Trophoblast cell (in vitro differentiated cells and primary cell): Measurements from ENCODE around the gene FGD2.

Source experiments
- DNase-seq, 2 donors: peaks; one replicate each; pipeline ENCODE4 v3.0.0-alpha.2; 2016
- H2AFZ ChIP-seq: 2 replicates; pipeline ENCODE4 v1.6.1; 2013; ENCODE audit warnings: low read length, moderate library complexity, mild to moderate bottlenecking; ENCODE audit not compliant: insufficient read depth, poor library complexity
- H2AK5ac ChIP-seq: 2 replicates; pipeline ENCODE4 v1.6.1; 2013; ENCODE audit warnings: mild to moderate bottlenecking, low read length
- H2BK120ac ChIP-seq: 2 replicates; pipeline ENCODE4 v1.6.1; 2013; ENCODE audit warnings: low read length, mild to moderate bottlenecking, moderate library complexity; ENCODE audit not compliant: insufficient read depth, poor library complexity
- H2BK12ac ChIP-seq: 2 replicates; pipeline ENCODE4 v1.6.1; 2013; ENCODE audit warnings: mild to moderate bottlenecking, low read length, moderate library complexity
- H2BK5ac ChIP-seq: 2 replicates; pipeline ENCODE4 v1.6.1; 2013; ENCODE audit warnings: low read length, low read depth, moderate library complexity, mild to moderate bottlenecking; ENCODE audit not compliant: poor library complexity
- H3K14ac ChIP-seq: 2 replicates; pipeline ENCODE4 v1.6.1; 2013; ENCODE audit warnings: mild to moderate bottlenecking, low read length
- H3K18ac ChIP-seq: 2 replicates; pipeline ENCODE4 v1.6.1; 2013; ENCODE audit warnings: mild to moderate bottlenecking, low read length
- H3K23ac ChIP-seq: 2 replicates; pipeline ENCODE4 v1.6.1; 2013; ENCODE audit warnings: low read length
- H3K27ac ChIP-seq: 2 replicates; pipeline ENCODE4 v1.5.1; 2013; ENCODE audit warnings: low read depth, mild to moderate bottlenecking, inconsistent platforms, low read length, moderate library complexity
- H3K27me3 ChIP-seq: 2 replicates; pipeline ENCODE4 v1.6.1; 2013; ENCODE audit warnings: inconsistent platforms, mild to moderate bottlenecking, low read length, moderate library complexity; ENCODE audit not compliant: insufficient read depth
- H3K36me3 ChIP-seq, 2 experiments: 1 replicate in 1 of 2; 2 replicates in 1 of 2; pipeline ENCODE4 v1.6.1; 2013; ENCODE audit warnings: low read length in 2 of 2, mild to moderate bottlenecking in 2 of 2, moderate library complexity in 1 of 2; ENCODE audit not compliant: insufficient read depth in 2 of 2, control insufficient read depth in 1 of 2
- H3K4ac ChIP-seq: 2 replicates; pipeline ENCODE4 v1.6.1; 2013; ENCODE audit warnings: low read depth, mild to moderate bottlenecking, low read length, moderate library complexity
- H3K4me1 ChIP-seq, 2 experiments: 1 replicate in 1 of 2; 2 replicates in 1 of 2; pipeline ENCODE4 v1.6.1; 2013; ENCODE audit warnings: low read length in 2 of 2, mild to moderate bottlenecking in 2 of 2, moderate library complexity in 1 of 2; ENCODE audit not compliant: insufficient read depth in 2 of 2, control insufficient read depth in 1 of 2
- H3K4me2 ChIP-seq: 2 replicates; pipeline ENCODE4 v1.6.1; 2013; ENCODE audit warnings: inconsistent platforms, mild to moderate bottlenecking, low read length, moderate library complexity
- H3K4me3 ChIP-seq: 2 replicates; pipeline ENCODE4 v1.5.1; 2013; ENCODE audit warnings: mild to moderate bottlenecking, low read depth, low read length, inconsistent platforms
- H3K79me1 ChIP-seq: one replicate; pipeline ENCODE4 v1.6.1; 2013; ENCODE audit warnings: low read length
- H3K79me2 ChIP-seq: 2 replicates; pipeline ENCODE4 v1.6.1; 2013; ENCODE audit warnings: low read length, mild to moderate bottlenecking; ENCODE audit not compliant: control insufficient read depth, insufficient read depth, poor library complexity
- H3K9ac ChIP-seq: 2 replicates; pipeline ENCODE4 v1.6.1; 2013; ENCODE audit warnings: mild to moderate bottlenecking, low read length
- H3K9me3 ChIP-seq: 2 replicates; pipeline ENCODE4 v1.6.1; 2013; ENCODE audit warnings: low read depth, mild to moderate bottlenecking, control low read depth, inconsistent platforms, low read length; ENCODE audit not compliant: insufficient read depth
- H4K12ac ChIP-seq: 2 replicates; pipeline ENCODE4 v1.6.1; 2013; ENCODE audit warnings: low read depth, mild to moderate bottlenecking, low read length, moderate library complexity
- H4K8ac ChIP-seq: 2 replicates; pipeline ENCODE4 v1.6.1; 2013; ENCODE audit warnings: low read depth, mild to moderate bottlenecking, low read length, moderate library complexity
- H4K91ac ChIP-seq: one replicate; pipeline ENCODE4 v1.6.1; 2013; ENCODE audit warnings: low read depth, mild to moderate bottlenecking, low read length, moderate library complexity
- WGBS: extraction: QIAGEN DNeasy Blood & Tissue Kit; methylation state at CpG from one replicate; pipeline ENCODE4 v1.1.7; 2013; ENCODE audit warnings: missing lambda C conversion rate; ENCODE audit not compliant: insufficient read length, insufficient coverage; ENCODE audit errors: extremely low coverage; 5-methylcytosine and 5-hydroxymethylcytosine counted together

FGD2 gene

GRCh38 chr6:36975231-36976006 is 30.0 kb upstream of the FGD2 start:
- Histone ChIP-seq H3K9ac (no peak overlapping the region), H4K8ac (no peak overlapping the region), H2AFZ (no peak overlapping the region), H3K4me2 (no peak overlapping the region), H3K18ac (no peak overlapping the region), H2BK120ac (no peak overlapping the region), H3K36me3 (peaks cover 65 to 82% of the 10 kb centered on the region in 2 experiments), H3K9me3 (no peaks in the 10 kb centered on the region), H3K4me3 (no peak overlapping the region), H2BK5ac (no peak overlapping the region), H3K79me2 (no peaks in the 10 kb centered on the region), H3K23ac (no peak overlapping the region), H2AK5ac (no peak overlapping the region), H2BK12ac (no peak overlapping the region), H4K91ac (no peak overlapping the region), H3K27me3 (no peaks in the 10 kb centered on the region), H3K4me1 (peaks cover 5 to 11% of the 10 kb centered on the region in 2 experiments), H3K79me1 (no peaks in the 10 kb centered on the region), H3K14ac (no peak overlapping the region), H3K27ac (no peak overlapping the region), H4K12ac (no peak overlapping the region), H3K4ac (no peak overlapping the region)
- WGBS = no CpG with 5 or more reads among the region's 7 CpGs
- no peak for DNase-seq

GRCh38 chr6:36976007-36976264 is 29.5 kb upstream of the FGD2 start:
- H3K4me3 ChIP-seq = no peak overlapping the region
- no peak overlapping the region for H4K8ac ChIP-seq
- no peak overlapping the region for H2AK5ac ChIP-seq
- no peaks in the 10 kb centered on the region for H3K27me3 ChIP-seq
- peaks cover 5 to 11% of the 10 kb centered on the region in 2 experiments for H3K4me1 ChIP-seq
- H3K18ac ChIP-seq = no peak overlapping the region
- no peak overlapping the region for H2BK5ac ChIP-seq
- H3K27ac ChIP-seq = no peak overlapping the region
- WGBS = no CpG with 5 or more reads among the region's 4 CpGs
- H3K14ac ChIP-seq = no peak overlapping the region
- no peak overlapping the region for H4K12ac ChIP-seq
- H3K4ac ChIP-seq = no peak overlapping the region
- no peak overlapping the region for H2AFZ ChIP-seq
- no peak overlapping the region for H3K9ac ChIP-seq
- no peaks in the 10 kb centered on the region for H3K79me1 ChIP-seq
- H3K36me3 ChIP-seq = peaks cover 60 to 77% of the 10 kb centered on the region in 2 experiments
- H3K79me2 ChIP-seq = no peaks in the 10 kb centered on the region
- no peak overlapping the region for H3K23ac ChIP-seq
- no peak for DNase-seq
- no peaks in the 10 kb centered on the region for H3K9me3 ChIP-seq
- no peak overlapping the region for H4K91ac ChIP-seq
- no peak overlapping the region for H2BK12ac ChIP-seq
- H2BK120ac ChIP-seq = no peak overlapping the region
- no peak overlapping the region for H3K4me2 ChIP-seq

- Histone ChIP-seq H3K27me3 (no peaks in the 10 kb centered on the region), H2BK5ac (no peak overlapping the region), H2AFZ (no peak overlapping the region), H2BK12ac (no peak overlapping the region), H3K79me1 (no peaks in the 10 kb centered on the region), H4K12ac (no peak overlapping the region), H2AK5ac (no peak overlapping the region), H4K91ac (no peak overlapping the region), H3K36me3 (peaks cover 57 to 74% of the 10 kb centered on the region in 2 experiments), H3K4me1 (peaks cover 5 to 8% of the 10 kb centered on the region in 2 experiments), H4K8ac (no peak overlapping the region), H3K23ac (no peak overlapping the region), H3K4me3 (no peak overlapping the region), H3K4me2 (no peak overlapping the region), H3K14ac (no peak overlapping the region), H2BK120ac (no peak overlapping the region), H3K27ac (no peak overlapping the region), H3K79me2 (peaks cover 3% of the 10 kb centered on the region), H3K4ac (no peak overlapping the region), H3K9ac (peak overlapping the region; percentile 26), H3K9me3 (no peaks in the 10 kb centered on the region), H3K18ac (no peak overlapping the region)
- no CpG with 5 or more reads among the region's 7 CpGs for WGBS
- DNase-seq = no peak
Measured at GRCh38 chr6:36976509-36976908, 28.9 kb upstream of the FGD2 start.

- H3K79me1 ChIP-seq = no peaks in the 10 kb centered on the region
- H2AFZ ChIP-seq = no peak overlapping the region
- H3K79me2 ChIP-seq = peaks cover 4% of the 10 kb centered on the region
- H3K4me2 ChIP-seq = no peak overlapping the region
- WGBS = no CpG with 5 or more reads among the region's 6 CpGs
- H2BK5ac ChIP-seq = no peak overlapping the region
- H3K18ac ChIP-seq = no peak overlapping the region
- H4K8ac ChIP-seq = no peak overlapping the region
- H3K27ac ChIP-seq = no peak overlapping the region
- no peak overlapping the region for H2AK5ac ChIP-seq
- no peak overlapping the region for H4K91ac ChIP-seq
- peaks cover 5% of the 10 kb centered on the region in 2 experiments for H3K4me1 ChIP-seq
- no peak overlapping the region for H3K4me3 ChIP-seq
- H3K9me3 ChIP-seq = no peaks in the 10 kb centered on the region
- peaks cover 57 to 70% of the 10 kb centered on the region in 2 experiments for H3K36me3 ChIP-seq
- no peak overlapping the region for H3K23ac ChIP-seq
- H2BK12ac ChIP-seq = no peak overlapping the region
- no peaks in the 10 kb centered on the region for H3K27me3 ChIP-seq
- no peak overlapping the region for H3K9ac ChIP-seq
- DNase-seq = no peak
- no peak overlapping the region for H2BK120ac ChIP-seq
- no peak overlapping the region for H4K12ac ChIP-seq
- H3K4ac ChIP-seq = no peak overlapping the region
- H3K14ac ChIP-seq = no peak overlapping the region
Measured at GRCh38 chr6:36976931-36977330, 28.5 kb upstream of the FGD2 start.
